ENCODE results near the gene ZNF280B.

GRCh38 chr22:22552630-22553029 is 44.1 kb upstream of the ZNF280B start:
- TF ChIP-seq ZNF384 (IDR thresholded peaks at IDR 0.05) (no peak), ARNT (IDR thresholded peaks at IDR 0.05) (no peak), BHLHE40 (IDR thresholded peaks at IDR 0.05; ENCODE audit: borderline replicate concordance) (no peak), FOXM1 (IDR thresholded peaks at IDR 0.05; ENCODE audit: borderline replicate concordance) (no peak), FOXA1 (IDR thresholded peaks at IDR 0.05) (no peak), NFRKB (IDR thresholded peaks at IDR 0.05) (no peak), ELF4 (IDR thresholded peaks at IDR 0.05) (no peak), SUZ12 (IDR thresholded peaks at IDR 0.05) (no peak), FOXK2 (IDR thresholded peaks at IDR 0.05) (no peak), PKNOX1 (IDR thresholded peaks at IDR 0.05) (no peak), HDGF (IDR thresholded peaks at IDR 0.05; ENCODE audit: borderline replicate concordance) (no peak)

Measured in HEK293T (cell line).